ENCODE results near the gene SHROOM2. TPM values are rescaled to one million over a fixed set of nuclear protein-coding genes. Genes with fewer than 3 reads are reported as not detected.

SHROOM2 gene
- total RNA-seq, 1 donor from 2014 or later: 2.1 TPM

DNA sequence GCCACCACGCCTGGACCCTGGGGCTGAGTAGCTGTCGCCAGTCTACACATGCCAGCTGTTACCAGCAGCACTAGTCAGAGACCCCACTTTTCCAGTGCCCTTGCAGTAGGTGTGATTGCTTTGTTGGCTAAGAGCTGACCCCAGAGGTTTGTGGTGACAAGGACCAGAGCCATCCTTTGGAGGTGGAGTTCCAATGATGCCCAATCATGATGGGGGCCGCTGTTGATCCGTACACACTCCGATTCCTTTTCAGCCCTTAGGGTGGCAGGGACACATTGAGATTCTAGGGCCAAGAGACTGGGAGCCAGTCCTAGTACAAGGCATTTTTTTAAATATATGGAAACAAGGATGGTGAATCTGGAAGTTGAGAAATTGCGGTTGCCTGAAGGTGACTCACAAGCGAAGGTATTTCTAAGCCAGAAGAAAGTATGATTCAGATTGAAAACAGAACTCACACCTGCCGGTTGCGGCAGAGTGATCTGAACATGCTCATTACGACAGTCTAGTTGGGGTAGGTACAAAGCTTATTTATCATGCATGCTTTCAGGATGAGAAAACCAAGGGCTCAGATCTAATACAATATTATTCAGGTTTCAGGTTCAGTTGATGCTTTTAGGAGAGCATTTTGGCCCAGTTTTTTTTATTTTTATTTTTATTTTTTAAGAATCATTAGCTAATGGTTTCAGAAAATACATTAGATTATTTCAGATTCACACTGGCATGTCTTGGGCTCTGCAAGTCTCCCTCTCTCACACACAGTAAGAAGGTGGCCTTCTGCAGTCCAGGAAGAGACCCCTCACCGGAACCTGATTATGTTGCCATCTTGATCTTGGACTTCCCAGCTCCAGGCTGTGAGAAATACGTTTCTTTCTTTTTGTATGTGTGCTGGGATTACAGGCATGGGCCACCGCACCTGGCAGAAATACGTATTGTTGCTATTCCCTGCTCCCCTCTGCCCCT lies 43.4 kb downstream of the SHROOM2 start:
- no peaks in the 10 kb centered on the region for H3K4me1 ChIP-seq (ENCODE audit: control insufficient read depth in 3 of 3, insufficient read depth in 3 of 3, low read length in 3 of 3)
- peaks cover 0 to 5% (median 0%) of the 10 kb centered on the region in 3 donors for H3K27me3 ChIP-seq (ENCODE audit: control insufficient read depth in 3 of 3, insufficient read depth in 3 of 3, low read length in 3 of 3)
- H3K9ac ChIP-seq (ENCODE audit: low read depth in 1 of 3, low read length in 3 of 3): no peak overlapping the region
- H3K4me3 ChIP-seq (ENCODE audit: low read length in 3 of 3): no peak overlapping the region
- H3K9me3 ChIP-seq (ENCODE audit: control insufficient read depth in 3 of 3, low read length in 3 of 3): peaks cover 0 to 2% (median 0%) of the 10 kb centered on the region in 3 donors
- H3K27ac ChIP-seq (ENCODE audit: low read depth, low read length): no peak overlapping the region
- H3K36me3 ChIP-seq (ENCODE audit: control insufficient read depth in 3 of 3, insufficient read depth in 3 of 3, low read length in 3 of 3): no peaks in the 10 kb centered on the region

DNA sequence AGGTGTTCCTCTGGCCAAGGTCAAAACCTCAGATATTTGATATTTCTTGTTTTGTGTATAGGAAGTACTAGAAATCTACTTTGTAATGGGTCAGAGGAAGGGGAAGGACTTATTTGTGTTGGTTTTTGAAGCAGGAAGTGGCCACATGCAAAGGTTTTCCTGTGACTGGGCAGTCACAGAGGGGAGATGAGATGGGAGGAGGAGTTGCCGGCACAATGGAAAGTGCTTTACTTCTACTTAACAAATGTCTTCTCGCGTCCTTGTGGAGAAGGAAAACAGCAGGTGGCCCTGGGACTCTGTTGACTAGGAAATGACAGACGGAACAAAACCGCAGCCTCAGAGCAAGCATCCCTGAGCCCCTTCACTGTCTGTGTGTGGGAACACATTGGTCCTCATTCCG lies 46.6 kb downstream of the SHROOM2 start:
- no peak overlapping the region for H3K9ac ChIP-seq (ENCODE audit: low read depth in 1 of 3, low read length in 3 of 3)
- no peaks in the 10 kb centered on the region for H3K27me3 ChIP-seq (ENCODE audit: control insufficient read depth in 3 of 3, insufficient read depth in 3 of 3, low read length in 3 of 3)
- H3K36me3 ChIP-seq (ENCODE audit: control insufficient read depth in 3 of 3, insufficient read depth in 3 of 3, low read length in 3 of 3): no peaks in the 10 kb centered on the region
- H3K27ac ChIP-seq (ENCODE audit: low read depth, low read length): no peak overlapping the region
- peaks cover 0 to 2% (median 0%) of the 10 kb centered on the region in 3 donors for H3K9me3 ChIP-seq (ENCODE audit: control insufficient read depth in 3 of 3, low read length in 3 of 3)
- H3K4me3 ChIP-seq (ENCODE audit: low read length in 3 of 3): no peak overlapping the region
- H3K4me1 ChIP-seq (ENCODE audit: control insufficient read depth in 3 of 3, insufficient read depth in 3 of 3, low read length in 3 of 3): no peaks in the 10 kb centered on the region

DNA sequence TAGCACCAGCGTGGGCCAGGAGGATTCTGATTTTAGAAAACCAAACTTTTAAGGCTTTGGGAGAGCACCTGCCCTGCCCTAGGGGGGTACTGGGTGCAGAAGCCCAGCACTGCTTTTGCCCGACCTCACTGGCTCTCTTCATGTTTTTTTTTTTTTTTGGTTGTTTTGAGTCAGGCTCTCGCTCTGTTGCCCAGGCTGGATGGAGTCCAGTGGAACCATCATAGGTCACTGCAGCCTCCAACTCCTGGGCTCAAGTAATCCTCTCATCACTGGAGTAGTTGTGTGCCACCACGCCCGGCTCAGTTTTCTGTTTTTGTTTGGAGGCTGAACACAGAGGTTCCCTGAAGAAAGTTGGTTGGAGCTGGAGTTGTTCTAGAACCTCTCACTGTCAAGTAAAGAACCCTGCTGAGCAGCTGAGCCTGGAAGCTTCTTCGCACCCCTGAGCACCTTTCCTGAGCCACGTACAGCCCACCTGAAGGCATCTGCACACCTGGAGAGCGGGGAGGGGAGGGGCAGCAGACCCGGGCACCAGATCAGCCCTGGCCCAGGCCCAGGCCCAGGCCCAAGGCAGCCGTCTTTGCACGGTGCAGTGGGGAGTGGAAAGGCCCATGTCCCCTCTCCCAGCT lies 49.5 kb downstream of the SHROOM2 start:
- no peak overlapping the region for H3K27ac ChIP-seq (ENCODE audit: low read depth, low read length)
- peaks cover 0 to 4% (median 0%) of the 10 kb centered on the region in 3 donors for H3K27me3 ChIP-seq (ENCODE audit: control insufficient read depth in 3 of 3, insufficient read depth in 3 of 3, low read length in 3 of 3)
- H3K4me1 ChIP-seq (ENCODE audit: control insufficient read depth in 3 of 3, insufficient read depth in 3 of 3, low read length in 3 of 3): no peaks in the 10 kb centered on the region
- H3K9me3 ChIP-seq (ENCODE audit: control insufficient read depth in 3 of 3, low read length in 3 of 3): peaks cover 0 to 2% (median 0%) of the 10 kb centered on the region in 3 donors
- no peak overlapping the region for H3K9ac ChIP-seq (ENCODE audit: low read depth in 1 of 3, low read length in 3 of 3)
- no peaks in the 10 kb centered on the region for H3K36me3 ChIP-seq (ENCODE audit: control insufficient read depth in 3 of 3, insufficient read depth in 3 of 3, low read length in 3 of 3)
- H3K4me3 ChIP-seq (ENCODE audit: low read length in 3 of 3): no peak overlapping the region

DNA sequence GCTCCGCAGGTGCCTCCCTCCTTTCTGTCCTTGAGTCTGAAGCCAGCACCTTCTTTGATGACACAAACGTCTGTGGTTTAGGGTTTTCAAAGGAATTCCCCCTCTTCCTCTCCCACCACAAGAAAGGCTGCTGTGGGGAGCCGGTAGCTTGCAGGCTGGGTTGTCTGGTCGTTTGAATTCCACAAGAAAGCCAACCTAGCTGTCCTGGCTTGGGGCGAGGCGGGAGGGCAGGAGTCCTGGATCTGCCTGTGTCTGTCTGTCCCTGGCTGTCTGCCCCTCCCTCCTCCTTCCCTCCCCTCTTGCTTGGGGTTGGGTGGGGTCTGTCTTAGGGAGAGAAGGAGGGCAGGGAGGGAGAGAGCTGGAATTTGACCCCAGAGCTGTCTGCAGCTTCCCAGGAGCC lies 56.3 kb downstream of the SHROOM2 start:
- H3K27ac ChIP-seq (ENCODE audit: low read depth, low read length): no peak overlapping the region
- H3K9ac ChIP-seq (ENCODE audit: low read depth in 1 of 3, low read length in 3 of 3): no peak overlapping the region
- H3K27me3 ChIP-seq (ENCODE audit: control insufficient read depth in 3 of 3, insufficient read depth in 3 of 3, low read length in 3 of 3): peaks cover 0 to 4% (median 0%) of the 10 kb centered on the region in 3 donors
- H3K36me3 ChIP-seq (ENCODE audit: control insufficient read depth in 3 of 3, insufficient read depth in 3 of 3, low read length in 3 of 3): no peaks in the 10 kb centered on the region
- no peak overlapping the region for H3K4me3 ChIP-seq (ENCODE audit: low read length in 3 of 3)
- no peaks in the 10 kb centered on the region for H3K4me1 ChIP-seq (ENCODE audit: control insufficient read depth in 3 of 3, insufficient read depth in 3 of 3, low read length in 3 of 3)
- H3K9me3 ChIP-seq (ENCODE audit: control insufficient read depth in 3 of 3, low read length in 3 of 3): no peaks in the 10 kb centered on the region

DNA sequence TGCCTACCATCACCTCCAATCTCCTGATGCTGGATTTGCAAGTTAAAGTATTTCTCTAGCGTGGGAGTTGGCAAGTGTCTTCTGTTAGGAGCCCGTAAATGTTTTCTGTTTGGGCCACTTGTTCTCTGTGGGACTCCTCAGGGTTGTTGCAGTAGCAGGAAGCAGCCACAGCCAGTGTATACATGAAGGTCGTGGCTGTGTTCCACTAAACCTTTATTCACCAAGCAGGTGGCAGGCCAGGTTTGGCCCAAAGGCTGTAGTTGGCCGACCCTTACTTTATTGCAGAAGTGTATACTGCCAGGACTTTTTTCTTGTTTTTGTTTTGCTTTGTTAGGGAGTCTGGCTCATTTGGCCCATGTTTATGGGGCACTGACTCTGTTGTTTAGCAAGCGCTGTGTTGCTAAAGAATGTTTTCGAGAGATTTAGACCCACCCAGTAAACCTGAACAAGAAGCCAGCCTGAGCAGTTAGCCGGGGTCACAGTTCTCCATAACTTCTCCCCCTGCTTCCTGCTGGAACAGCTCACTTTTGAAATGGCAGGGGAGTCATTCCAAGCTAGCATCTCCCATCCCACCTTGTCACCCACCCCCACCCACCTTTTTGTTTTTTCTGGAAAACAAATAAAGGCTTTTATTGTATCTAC lies 58.8 kb downstream of the SHROOM2 start:
- Histone ChIP-seq H3K27ac (ENCODE audit: low read depth, low read length) (no peak overlapping the region), H3K27me3 (ENCODE audit: control insufficient read depth in 3 of 3, insufficient read depth in 3 of 3, low read length in 3 of 3) (peaks cover 0 to 2% (median 0%) of the 10 kb centered on the region in 3 donors), H3K4me3 (ENCODE audit: low read length in 3 of 3) (no peak overlapping the region), H3K36me3 (ENCODE audit: control insufficient read depth in 3 of 3, insufficient read depth in 3 of 3, low read length in 3 of 3) (no peaks in the 10 kb centered on the region), H3K9ac (ENCODE audit: low read depth in 1 of 3, low read length in 3 of 3) (no peak overlapping the region), H3K9me3 (ENCODE audit: control insufficient read depth in 3 of 3, low read length in 3 of 3) (no peaks in the 10 kb centered on the region), H3K4me1 (ENCODE audit: control insufficient read depth in 3 of 3, insufficient read depth in 3 of 3, low read length in 3 of 3) (no peaks in the 10 kb centered on the region)

DNA sequence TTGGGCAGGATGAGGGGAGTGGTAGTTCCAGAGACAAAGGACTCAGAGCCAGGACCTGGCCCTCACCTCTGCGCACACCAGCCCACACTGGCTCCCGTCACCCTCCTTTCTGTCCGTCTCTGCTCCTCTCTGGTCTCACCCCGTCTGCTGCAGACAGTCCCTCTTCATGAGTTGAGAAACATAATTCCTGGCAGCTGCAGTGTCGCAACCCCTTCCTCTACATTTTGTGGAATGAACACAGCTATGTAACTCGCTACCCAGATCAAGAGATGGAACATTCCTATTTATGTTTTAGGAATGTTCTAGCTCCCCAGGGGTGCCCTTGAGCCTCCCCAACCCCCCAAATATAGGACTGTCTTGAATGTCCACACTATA lies 59.3 kb downstream of the SHROOM2 start:
- Histone ChIP-seq H3K9me3 (ENCODE audit: control insufficient read depth in 3 of 3, low read length in 3 of 3) (no peaks in the 10 kb centered on the region), H3K9ac (ENCODE audit: low read depth in 1 of 3, low read length in 3 of 3) (no peak overlapping the region), H3K27me3 (ENCODE audit: control insufficient read depth in 3 of 3, insufficient read depth in 3 of 3, low read length in 3 of 3) (peaks cover 0 to 6% (median 0%) of the 10 kb centered on the region in 3 donors), H3K36me3 (ENCODE audit: control insufficient read depth in 3 of 3, insufficient read depth in 3 of 3, low read length in 3 of 3) (no peaks in the 10 kb centered on the region), H3K4me3 (ENCODE audit: low read length in 3 of 3) (no peak overlapping the region), H3K4me1 (ENCODE audit: control insufficient read depth in 3 of 3, insufficient read depth in 3 of 3, low read length in 3 of 3) (no peaks in the 10 kb centered on the region), H3K27ac (ENCODE audit: low read depth, low read length) (no peak overlapping the region)

DNA sequence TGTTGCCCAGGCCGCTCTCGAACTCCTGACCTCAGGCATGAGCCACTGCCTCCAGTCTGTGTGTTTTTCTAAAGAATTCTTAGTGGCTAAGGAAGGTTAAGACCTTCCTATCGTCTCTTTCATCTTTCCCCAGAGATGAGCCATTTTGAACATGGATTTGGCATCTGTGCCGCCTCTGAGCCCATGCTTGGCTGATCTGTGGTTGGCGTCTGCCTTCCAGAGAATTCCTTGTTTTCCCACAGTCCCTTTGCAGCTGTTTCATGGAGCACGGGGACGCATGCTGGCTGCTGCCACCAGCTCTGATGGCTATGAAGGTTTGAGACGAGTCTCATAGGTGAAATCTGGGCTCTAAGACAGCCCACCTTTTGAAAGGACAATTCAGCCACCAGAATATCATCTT lies 60.4 kb downstream of the SHROOM2 start:
- H3K9me3 ChIP-seq (ENCODE audit: control insufficient read depth in 3 of 3, low read length in 3 of 3): no peaks in the 10 kb centered on the region
- H3K27me3 ChIP-seq (ENCODE audit: control insufficient read depth in 3 of 3, insufficient read depth in 3 of 3, low read length in 3 of 3): peaks cover 0 to 6% (median 0%) of the 10 kb centered on the region in 3 donors
- H3K4me3 ChIP-seq (ENCODE audit: low read length in 3 of 3): no peak overlapping the region
- no peak overlapping the region for H3K9ac ChIP-seq (ENCODE audit: low read depth in 1 of 3, low read length in 3 of 3)
- H3K36me3 ChIP-seq (ENCODE audit: control insufficient read depth in 3 of 3, insufficient read depth in 3 of 3, low read length in 3 of 3): no peaks in the 10 kb centered on the region
- H3K27ac ChIP-seq (ENCODE audit: low read depth, low read length): no peak overlapping the region
- H3K4me1 ChIP-seq (ENCODE audit: control insufficient read depth in 3 of 3, insufficient read depth in 3 of 3, low read length in 3 of 3): no peaks in the 10 kb centered on the region

DNA sequence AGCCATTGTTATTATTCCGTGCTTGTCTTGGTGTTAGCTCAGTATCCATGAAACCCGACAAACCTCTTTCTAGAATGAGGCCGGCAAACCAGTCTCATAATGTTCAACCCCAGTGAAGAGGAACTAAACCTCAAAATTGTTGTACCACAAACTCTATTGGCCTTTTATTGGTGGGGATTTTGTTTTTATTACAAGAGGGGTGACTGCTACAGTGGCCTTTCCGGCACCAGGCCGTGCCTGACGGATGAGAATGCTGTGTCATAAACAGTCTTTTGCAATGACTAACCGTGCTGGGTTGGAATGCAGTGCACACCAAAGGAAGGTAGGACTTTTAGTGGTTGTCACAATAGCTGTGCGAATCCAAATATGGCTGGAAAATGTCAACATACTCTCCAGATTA lies 60.8 kb downstream of the SHROOM2 start:
- Histone ChIP-seq H3K9ac (ENCODE audit: low read depth in 1 of 3, low read length in 3 of 3) (no peak overlapping the region), H3K27me3 (ENCODE audit: control insufficient read depth in 3 of 3, insufficient read depth in 3 of 3, low read length in 3 of 3) (peaks cover 0 to 6% (median 0%) of the 10 kb centered on the region in 3 donors), H3K4me1 (ENCODE audit: control insufficient read depth in 3 of 3, insufficient read depth in 3 of 3, low read length in 3 of 3) (no peaks in the 10 kb centered on the region), H3K9me3 (ENCODE audit: control insufficient read depth in 3 of 3, low read length in 3 of 3) (no peaks in the 10 kb centered on the region), H3K36me3 (ENCODE audit: control insufficient read depth in 3 of 3, insufficient read depth in 3 of 3, low read length in 3 of 3) (no peaks in the 10 kb centered on the region), H3K4me3 (ENCODE audit: low read length in 3 of 3) (no peak overlapping the region), H3K27ac (ENCODE audit: low read depth, low read length) (no peak overlapping the region)

DNA sequence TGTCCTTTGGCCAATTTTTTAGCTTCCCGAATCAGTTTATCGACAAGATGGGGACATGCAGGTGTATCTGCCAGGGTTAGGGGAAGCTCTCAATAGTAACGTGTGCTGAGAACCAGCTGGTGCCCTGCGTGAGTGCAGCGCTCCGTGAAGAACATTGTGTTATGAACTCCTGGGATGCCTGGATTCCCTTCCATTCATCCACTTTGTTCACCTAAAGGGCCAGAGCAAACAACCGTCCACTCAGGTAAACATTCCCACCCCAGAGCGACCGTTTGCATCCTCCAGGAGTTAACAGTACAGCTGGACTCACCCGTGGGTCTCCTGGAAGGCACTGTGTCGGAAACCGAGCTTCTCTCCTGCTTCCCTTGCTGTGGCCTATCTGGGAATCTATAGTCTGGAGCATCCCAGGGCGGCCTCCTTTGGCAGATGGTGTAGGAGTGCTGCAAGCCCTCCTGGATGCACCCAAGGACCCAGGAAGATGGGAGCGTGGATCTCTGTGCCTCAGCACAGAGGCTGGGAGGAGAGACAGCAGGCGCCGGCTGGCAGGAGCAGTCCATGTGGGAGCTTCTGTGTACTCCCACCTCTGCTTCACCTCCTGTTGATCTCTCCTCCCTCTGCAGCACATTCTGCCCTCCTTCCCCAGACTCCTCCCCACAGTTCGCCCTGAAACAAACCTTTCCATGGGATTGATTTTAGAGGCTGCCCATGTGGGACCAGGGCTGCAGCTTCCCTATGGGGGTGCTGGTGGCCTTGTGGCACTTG lies 62.7 kb downstream of the SHROOM2 start:
- Histone ChIP-seq H3K27ac (ENCODE audit: low read depth, low read length) (no peak overlapping the region), H3K36me3 (ENCODE audit: control insufficient read depth in 3 of 3, insufficient read depth in 3 of 3, low read length in 3 of 3) (no peaks in the 10 kb centered on the region), H3K27me3 (ENCODE audit: control insufficient read depth in 3 of 3, insufficient read depth in 3 of 3, low read length in 3 of 3) (peaks cover 0 to 9% (median 0%) of the 10 kb centered on the region in 3 donors), H3K4me3 (ENCODE audit: low read length in 3 of 3) (no peak overlapping the region), H3K9me3 (ENCODE audit: control insufficient read depth in 3 of 3, low read length in 3 of 3) (no peaks in the 10 kb centered on the region), H3K4me1 (ENCODE audit: control insufficient read depth in 3 of 3, insufficient read depth in 3 of 3, low read length in 3 of 3) (no peaks in the 10 kb centered on the region), H3K9ac (ENCODE audit: low read depth in 1 of 3, low read length in 3 of 3) (no peak overlapping the region)
